Measurements from ENCODE around the gene GIPC1.

The GIPC1 gene

DNA sequence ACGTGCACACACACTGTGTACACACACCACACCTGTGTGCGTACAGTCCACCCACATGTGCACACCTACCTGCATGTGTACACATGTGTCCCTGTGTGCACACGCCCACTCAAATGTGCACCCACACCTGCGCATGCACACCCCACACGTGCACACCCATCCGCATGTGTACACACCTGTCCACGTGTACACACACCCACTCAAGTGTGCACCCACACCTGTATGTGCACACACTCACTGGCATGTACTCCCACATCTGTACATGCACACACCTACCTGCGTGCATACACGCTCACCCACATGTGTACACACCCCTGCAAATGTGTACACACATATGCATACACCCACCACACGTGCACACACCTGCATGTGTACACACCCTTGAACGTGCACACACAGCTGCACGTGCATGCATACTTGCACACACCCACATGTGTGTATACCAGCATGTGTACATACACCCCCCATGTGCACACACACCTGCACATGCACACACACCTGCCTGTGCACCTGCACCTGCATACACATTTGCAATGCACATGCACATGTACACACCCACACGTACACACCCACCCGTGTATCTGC lies 52.2 kb downstream of the GIPC1 start:
- Histone ChIP-seq H3K4me3 (ENCODE audit: low read length) (no peak overlapping the region), H3K9ac (ENCODE audit: low read length) (no peak overlapping the region), H3K36me3 (ENCODE audit: control insufficient read depth, insufficient read depth, low read length) (peaks cover 34% of the 10 kb centered on the region), H3K4me1 (ENCODE audit: control insufficient read depth, insufficient read depth, low read length) (no peaks in the 10 kb centered on the region), H3K27ac (ENCODE audit: low read depth, low read length) (no peak overlapping the region), H3K27me3 (ENCODE audit: control insufficient read depth, insufficient read depth, low read length) (no peaks in the 10 kb centered on the region)

DNA sequence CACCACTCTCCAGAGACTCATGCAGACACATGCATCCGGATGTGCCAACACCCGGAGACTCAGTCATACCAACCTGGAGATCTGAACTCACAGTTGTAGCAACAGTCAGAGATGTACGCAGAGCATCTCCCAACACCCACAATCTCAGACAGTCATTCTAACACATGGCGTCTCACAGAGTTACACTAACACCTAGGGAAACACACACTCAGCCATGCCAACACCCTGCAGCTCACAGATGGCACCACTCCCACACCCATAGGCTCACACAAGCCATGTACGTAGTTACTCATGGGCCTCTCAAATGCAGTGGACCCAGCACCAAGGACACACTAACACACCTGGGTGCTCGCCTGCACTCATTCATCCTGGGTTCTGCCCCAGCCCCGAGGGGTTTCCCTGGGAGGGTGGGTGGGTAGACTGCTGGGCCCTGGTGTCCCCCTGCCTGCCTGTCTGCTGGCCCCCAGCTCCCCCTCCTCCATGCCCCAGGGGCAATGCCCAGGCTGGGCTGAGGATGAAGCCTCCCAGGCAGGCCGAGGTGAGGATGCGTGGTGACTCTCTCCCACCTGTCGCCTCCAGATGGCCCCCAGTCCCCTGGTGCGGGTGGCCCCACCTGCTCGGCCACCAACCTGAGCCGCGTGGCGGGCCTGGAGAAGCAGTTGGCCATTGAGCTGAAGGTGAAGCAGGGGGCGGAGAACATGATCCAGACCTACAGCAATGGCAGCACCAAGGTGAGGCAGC lies 52.9 kb downstream of the GIPC1 start:
- Histone ChIP-seq H3K9ac (ENCODE audit: low read length) (no peak overlapping the region), H3K36me3 (ENCODE audit: control insufficient read depth, insufficient read depth, low read length) (peaks cover 27% of the 10 kb centered on the region), H3K27me3 (ENCODE audit: control insufficient read depth, insufficient read depth, low read length) (no peaks in the 10 kb centered on the region), H3K4me3 (ENCODE audit: low read length) (no peak overlapping the region), H3K27ac (ENCODE audit: low read depth, low read length) (no peak overlapping the region), H3K4me1 (ENCODE audit: control insufficient read depth, insufficient read depth, low read length) (no peaks in the 10 kb centered on the region)

DNA sequence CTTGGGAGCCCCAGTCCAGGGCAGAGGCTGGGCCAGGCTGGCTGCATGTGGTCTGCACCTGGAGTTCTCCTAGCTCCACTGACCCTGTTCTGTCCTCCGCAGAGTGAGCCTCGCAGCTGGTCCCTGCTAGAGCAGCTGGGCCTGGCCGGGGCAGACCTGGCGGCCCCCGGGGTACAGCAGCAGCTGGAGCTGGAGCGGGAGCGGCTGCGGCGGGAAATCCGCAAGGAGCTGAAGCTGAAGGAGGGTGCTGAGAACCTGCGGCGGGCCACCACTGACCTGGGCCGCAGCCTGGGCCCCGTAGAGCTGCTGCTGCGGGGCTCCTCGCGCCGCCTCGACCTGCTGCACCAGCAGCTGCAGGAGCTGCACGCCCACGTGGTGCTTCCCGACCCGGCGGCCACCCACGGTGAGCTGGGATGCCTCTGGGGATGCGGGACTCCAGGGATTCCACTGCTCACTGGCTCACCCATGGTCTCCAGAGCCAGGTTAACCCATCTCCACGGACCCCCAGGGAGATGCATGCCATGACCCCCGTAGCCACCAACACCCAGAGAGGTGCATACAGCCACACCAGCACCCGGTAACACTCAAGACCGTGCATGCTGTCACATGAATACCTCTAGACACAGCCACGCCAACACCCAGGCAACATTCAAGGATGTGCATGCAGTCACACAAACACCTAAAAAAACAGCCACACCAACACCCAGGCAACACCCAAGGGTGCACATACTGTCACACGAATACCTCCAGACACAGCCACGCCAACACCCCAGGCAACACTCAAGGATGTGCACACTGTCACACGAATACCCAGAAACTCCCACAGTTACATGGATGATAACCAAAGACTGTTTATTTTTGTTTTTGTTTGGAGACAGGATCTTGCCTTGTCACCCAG lies 54.6 kb downstream of the GIPC1 start:
- no peak overlapping the region for H3K4me3 ChIP-seq (ENCODE audit: low read length)
- no peak overlapping the region for H3K27ac ChIP-seq (ENCODE audit: low read depth, low read length)
- H3K9ac ChIP-seq (ENCODE audit: low read length), result no peak overlapping the region
- H3K27me3 ChIP-seq (ENCODE audit: control insufficient read depth, insufficient read depth, low read length), result no peaks in the 10 kb centered on the region
- H3K4me1 ChIP-seq (ENCODE audit: control insufficient read depth, insufficient read depth, low read length), result no peaks in the 10 kb centered on the region
- H3K36me3 ChIP-seq (ENCODE audit: control insufficient read depth, insufficient read depth, low read length), result peaks cover 23% of the 10 kb centered on the region

DNA sequence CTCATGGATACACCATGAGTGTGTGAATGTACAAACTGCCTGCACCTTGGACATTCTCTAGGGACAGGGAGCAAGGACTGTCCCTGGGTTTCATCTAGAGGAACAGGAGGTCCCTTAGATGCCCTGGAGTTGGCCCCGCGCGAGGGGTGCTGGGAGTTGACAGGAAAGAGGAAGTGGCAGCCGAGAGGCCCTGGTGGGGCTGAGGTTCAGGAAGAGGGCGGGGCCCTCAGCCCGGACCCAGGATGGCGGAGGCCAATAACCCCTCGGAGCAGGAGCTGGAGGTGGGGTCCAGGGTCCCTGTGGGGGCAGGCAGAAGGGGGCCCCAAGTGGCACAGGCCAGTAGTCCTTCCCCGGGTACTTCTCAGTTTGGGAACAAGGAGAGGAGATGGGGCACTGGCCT lies 55.9 kb downstream of the GIPC1 start:
- Histone ChIP-seq H3K27ac (ENCODE audit: low read depth, low read length) (no peak overlapping the region), H3K4me3 (ENCODE audit: low read length) (peak overlapping the region; percentile 40), H3K27me3 (ENCODE audit: control insufficient read depth, insufficient read depth, low read length) (no peaks in the 10 kb centered on the region), H3K4me1 (ENCODE audit: control insufficient read depth, insufficient read depth, low read length) (no peaks in the 10 kb centered on the region), H3K9ac (ENCODE audit: low read length) (no peak overlapping the region), H3K36me3 (ENCODE audit: control insufficient read depth, insufficient read depth, low read length) (peaks cover 19% of the 10 kb centered on the region)

DNA sequence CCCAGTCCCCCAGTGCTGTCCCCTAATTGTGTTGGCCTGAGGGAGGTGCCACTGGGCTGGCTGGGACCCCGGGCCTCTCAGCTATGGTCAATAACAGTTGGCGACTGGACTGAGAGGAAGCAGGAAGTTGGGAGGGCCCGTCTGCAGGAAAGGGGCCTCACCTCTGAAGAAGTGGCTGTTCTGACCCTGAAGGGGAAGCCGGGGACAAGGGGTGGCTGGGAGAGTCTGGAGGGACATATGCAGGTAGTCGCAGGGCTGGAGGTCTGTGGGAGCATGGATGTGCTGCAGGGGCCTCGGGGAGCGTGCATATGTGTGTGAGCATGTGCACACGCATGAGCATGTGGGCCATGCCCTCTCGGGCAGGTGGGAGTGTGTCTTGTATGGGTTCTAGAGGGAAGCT lies 56.9 kb downstream of the GIPC1 start:
- H3K27me3 ChIP-seq (ENCODE audit: control insufficient read depth, insufficient read depth, low read length), result no peaks in the 10 kb centered on the region
- H3K27ac ChIP-seq (ENCODE audit: low read depth, low read length), result no peak overlapping the region
- H3K4me3 ChIP-seq (ENCODE audit: low read length), result no peak overlapping the region
- peaks cover 6% of the 10 kb centered on the region for H3K4me1 ChIP-seq (ENCODE audit: control insufficient read depth, insufficient read depth, low read length)
- H3K9ac ChIP-seq (ENCODE audit: low read length), result no peak overlapping the region
- peaks cover 13% of the 10 kb centered on the region for H3K36me3 ChIP-seq (ENCODE audit: control insufficient read depth, insufficient read depth, low read length)

DNA sequence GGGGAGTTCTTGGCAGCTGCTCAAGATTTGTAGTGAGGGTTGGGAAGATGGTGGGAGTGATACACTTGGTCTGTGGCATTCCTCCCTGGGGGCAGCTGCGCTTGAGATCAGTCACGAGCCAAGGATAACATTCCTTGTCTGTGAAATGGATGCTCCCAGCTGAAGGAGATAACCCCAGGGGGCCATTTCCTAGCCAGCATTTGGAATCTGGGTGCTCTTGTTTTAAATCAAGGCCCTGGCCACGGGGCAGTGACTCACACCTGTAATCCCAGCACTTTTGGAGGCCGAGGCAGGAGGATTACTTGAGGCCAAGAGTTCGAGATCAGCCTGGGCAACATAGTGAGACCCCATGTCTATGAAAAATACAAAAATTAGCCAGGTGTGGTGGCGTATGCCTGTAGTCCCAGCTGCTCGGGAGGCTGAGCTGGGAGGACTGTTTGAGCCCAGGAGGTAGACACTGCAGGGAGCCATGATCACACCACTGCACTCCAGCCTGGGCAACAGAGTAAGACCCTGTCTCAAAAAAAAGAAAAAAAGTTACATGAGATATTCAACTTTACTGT lies 58.3 kb downstream of the GIPC1 start:
- Histone ChIP-seq H3K27ac (ENCODE audit: low read depth, low read length) (no peak overlapping the region), H3K4me3 (ENCODE audit: low read length) (no peak overlapping the region), H3K36me3 (ENCODE audit: control insufficient read depth, insufficient read depth, low read length) (peaks cover 1% of the 10 kb centered on the region), H3K9ac (ENCODE audit: low read length) (no peak overlapping the region), H3K4me1 (ENCODE audit: control insufficient read depth, insufficient read depth, low read length) (peaks cover 12% of the 10 kb centered on the region), H3K27me3 (ENCODE audit: control insufficient read depth, insufficient read depth, low read length) (no peaks in the 10 kb centered on the region)

DNA sequence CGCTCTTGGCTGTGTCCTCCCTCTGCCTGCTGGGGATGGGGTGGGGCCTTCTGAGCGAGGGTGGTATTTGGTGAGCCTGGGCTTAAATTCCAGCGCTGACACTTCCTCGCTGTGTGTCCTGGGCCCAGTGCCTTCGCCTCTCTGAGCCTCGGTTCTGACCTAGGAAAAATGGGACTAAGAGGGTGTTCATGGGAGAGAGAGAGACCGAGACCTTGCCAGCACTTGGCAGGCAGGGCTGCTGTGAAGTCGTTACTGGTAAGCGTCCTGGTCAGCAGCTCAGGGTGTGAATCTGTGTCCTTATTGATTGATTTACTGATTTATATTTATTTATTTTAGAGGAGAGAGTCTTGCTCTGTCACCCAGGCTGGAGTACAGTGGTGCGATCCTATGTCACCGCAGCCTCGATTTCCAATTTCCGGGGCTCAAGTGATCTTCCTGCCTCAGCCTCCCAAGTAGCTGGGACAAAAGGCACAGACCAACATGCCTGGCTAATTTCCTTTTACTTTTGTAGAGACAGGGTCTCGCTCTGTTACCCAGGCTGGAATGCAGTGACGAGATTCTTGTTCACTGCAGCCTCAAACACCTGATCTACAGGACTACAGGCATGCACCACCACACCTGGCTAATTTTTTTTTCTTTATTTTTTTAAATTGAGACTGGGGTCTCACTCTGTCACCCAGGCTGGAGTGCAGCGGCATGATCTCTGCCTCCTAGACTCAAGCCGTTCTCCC lies 60.4 kb downstream of the GIPC1 start:
- no peak overlapping the region for H3K9ac ChIP-seq (ENCODE audit: low read length)
- no peaks in the 10 kb centered on the region for H3K36me3 ChIP-seq (ENCODE audit: control insufficient read depth, insufficient read depth, low read length)
- H3K27ac ChIP-seq (ENCODE audit: low read depth, low read length), result peak overlapping the region; percentile 75
- peak overlapping the region; percentile 79 for H3K4me3 ChIP-seq (ENCODE audit: low read length)
- peaks cover 13% of the 10 kb centered on the region for H3K4me1 ChIP-seq (ENCODE audit: control insufficient read depth, insufficient read depth, low read length)
- H3K27me3 ChIP-seq (ENCODE audit: control insufficient read depth, insufficient read depth, low read length), result no peaks in the 10 kb centered on the region

DNA sequence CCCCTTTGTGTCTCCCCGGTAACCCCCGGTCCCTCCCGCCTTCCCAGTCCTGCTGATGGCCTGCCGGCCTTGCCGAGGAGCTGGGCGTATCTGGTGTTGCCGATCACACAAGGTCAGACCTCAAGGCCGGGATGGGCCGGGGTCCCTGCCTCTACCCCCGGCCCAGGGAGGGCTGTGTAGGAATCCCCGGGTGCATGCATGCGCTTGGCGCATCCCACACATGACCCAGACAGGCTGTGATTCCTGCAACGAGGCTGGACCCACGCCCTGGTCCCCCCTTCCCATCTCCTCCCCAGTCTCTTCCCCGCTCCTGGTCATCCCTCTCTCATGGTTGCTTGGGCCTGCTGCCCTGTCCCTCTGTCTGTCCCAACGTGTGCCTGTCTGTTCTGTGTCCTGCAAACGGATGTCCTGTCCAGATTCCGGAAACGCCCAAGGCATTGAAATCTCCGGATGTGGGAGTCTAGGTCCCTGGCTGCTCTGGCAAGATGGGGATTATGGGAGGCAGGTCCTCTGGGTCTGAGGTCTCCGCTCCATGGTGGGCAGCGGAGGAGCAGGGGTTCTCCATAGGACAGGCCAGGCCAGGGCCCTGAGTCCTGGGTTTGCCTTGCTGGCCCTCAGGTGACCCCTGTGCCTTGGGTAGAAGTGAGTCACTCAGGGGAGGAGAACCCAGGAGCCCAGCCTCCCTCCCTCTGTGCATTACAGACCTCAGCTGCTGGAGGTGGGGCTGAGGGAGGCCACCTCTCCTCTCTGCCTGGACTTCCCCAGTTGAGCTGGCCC lies 61.2 kb downstream of the GIPC1 start:
- Histone ChIP-seq H3K4me1 (ENCODE audit: control insufficient read depth, insufficient read depth, low read length) (peaks cover 13% of the 10 kb centered on the region), H3K27ac (ENCODE audit: low read depth, low read length) (peak overlapping the region; percentile 75), H3K9ac (ENCODE audit: low read length) (peak overlapping the region; percentile 17), H3K4me3 (ENCODE audit: low read length) (peak overlapping the region; percentile 79), H3K36me3 (ENCODE audit: control insufficient read depth, insufficient read depth, low read length) (no peaks in the 10 kb centered on the region), H3K27me3 (ENCODE audit: control insufficient read depth, insufficient read depth, low read length) (no peaks in the 10 kb centered on the region)

DNA sequence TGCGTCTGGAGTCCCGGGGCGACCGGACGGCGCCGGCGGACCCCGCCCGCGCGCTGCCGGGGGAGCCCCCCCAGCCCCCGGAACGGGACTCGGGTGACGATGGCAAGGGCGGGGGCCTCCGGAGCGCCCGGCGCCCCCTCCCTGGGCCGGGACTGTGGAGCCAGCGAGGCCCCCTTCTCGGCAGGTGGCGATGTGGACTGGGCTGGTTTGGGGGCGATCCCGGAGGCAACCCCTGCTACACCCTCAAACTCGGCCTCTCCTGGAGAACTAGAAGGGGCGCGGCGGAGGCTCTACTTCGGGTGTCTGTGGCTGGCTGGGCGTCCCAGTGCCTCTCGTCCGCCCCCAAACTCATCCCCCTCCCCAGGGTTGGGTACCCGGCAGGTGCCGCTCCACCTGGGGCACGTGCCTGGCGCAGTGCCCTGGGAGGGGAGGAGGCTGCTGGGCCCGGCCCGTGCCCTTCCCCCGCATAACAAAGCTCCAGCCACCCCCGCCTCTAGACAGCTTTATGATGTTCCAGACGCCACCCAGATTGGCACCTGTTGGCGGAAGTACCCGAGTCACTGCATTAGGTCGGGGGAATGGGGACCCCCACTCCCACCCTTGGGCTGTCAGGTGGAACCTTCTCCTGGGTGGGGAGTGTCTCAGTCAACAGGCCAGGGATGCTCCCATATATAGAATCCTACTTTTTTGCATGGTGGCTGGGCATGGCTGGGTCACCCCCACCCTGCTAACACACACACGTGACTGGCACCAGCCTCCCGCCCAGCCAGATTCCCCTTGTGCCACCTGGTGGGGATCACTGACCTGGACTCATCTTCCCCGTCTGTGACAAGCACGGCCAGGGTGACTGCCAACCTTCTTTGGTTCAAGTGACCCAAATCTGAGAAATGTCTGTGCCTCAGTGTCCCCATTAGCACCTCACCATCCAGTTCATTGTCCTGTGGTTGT lies 62.1 kb downstream of the GIPC1 start:
- Histone ChIP-seq H3K4me3 (ENCODE audit: low read length) (peak overlapping the region; percentile 79), H3K36me3 (ENCODE audit: control insufficient read depth, insufficient read depth, low read length) (no peaks in the 10 kb centered on the region), H3K4me1 (ENCODE audit: control insufficient read depth, insufficient read depth, low read length) (peaks cover 13% of the 10 kb centered on the region), H3K9ac (ENCODE audit: low read length) (peak overlapping the region; percentile 62), H3K27ac (ENCODE audit: low read depth, low read length) (peak overlapping the region; percentile 75), H3K27me3 (ENCODE audit: control insufficient read depth, insufficient read depth, low read length) (no peaks in the 10 kb centered on the region)

DNA sequence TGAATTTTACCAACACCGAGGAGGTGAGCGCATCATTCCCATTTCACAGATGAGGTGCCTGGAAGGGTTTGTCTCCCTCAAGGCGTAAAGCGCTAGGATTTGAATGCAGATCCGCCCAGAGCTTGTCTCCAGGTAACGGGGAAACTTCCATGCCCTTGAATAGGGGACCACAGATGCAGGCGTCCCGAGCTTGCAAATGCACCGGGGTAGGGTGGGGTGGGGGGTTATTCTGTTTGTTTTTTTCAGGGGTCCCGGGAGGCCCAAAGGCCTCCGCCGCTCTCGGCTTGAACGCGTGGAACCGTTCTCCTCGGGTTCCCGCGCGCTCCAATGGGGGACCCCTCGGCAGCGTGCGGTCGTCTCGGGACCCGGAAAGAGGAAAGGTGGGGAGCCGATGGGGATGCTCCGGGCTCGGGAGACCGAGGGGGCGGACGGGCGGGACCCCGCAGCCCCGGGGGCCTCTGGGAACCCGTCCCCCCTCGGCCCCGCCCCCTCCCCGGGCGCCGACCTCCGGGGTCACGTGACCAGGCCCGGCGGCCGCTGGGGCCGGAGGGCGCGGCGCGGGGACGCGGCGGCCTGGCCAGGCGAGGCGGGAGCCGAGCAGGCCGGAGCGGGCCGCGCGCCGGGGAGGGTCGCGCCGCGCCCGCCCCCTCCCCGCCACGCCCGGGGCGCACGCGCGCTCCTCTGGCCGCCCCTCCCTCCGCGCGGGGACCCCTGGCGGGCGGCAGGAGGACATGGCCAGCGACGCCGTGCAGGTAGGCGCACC lies 63.0 kb downstream of the GIPC1 start, which contains the start of gene PKN1:
TSS of gene PKN1 (plus strand) at position 516 of the 763 bp plus-strand sequence. CDS start at position 732, 216 bp downstream.
- Histone ChIP-seq H3K27ac (ENCODE audit: low read depth, low read length) (peak within 1 kb of the TSS; percentile 75), H3K4me1 (ENCODE audit: control insufficient read depth, insufficient read depth, low read length) (peaks cover 13% of the 10 kb centered on the region), H3K4me3 (ENCODE audit: low read length) (peak within 1 kb of the TSS; percentile 79), H3K27me3 (ENCODE audit: control insufficient read depth, insufficient read depth, low read length) (no peaks in the 10 kb centered on the region), H3K36me3 (ENCODE audit: control insufficient read depth, insufficient read depth, low read length) (no peaks in the 10 kb centered on the region), H3K9ac (ENCODE audit: low read length) (peak within 1 kb of the TSS; percentile 62)

Data from rectal smooth muscle tissue (tissue), 1 donor.